Natural killer cell (primary cell): ENCODE data around the gene HARBI1. TPM values are rescaled to one million over a fixed set of nuclear protein-coding genes. Genes with fewer than 3 reads are reported as not detected.

Experiments
- ATAC-seq, 3 donors: fragments of 150-1000 bp in 2 of 3; fragments of 200-7000 bp in 1 of 3; cut with Tn5 transposase; 1 replicate in 1 of 3; 2 replicates in 2 of 3; pipeline ENCODE4 v1.10.0; 2021; ENCODE audit warnings: mild to moderate bottlenecking in 2 of 3, moderate library complexity in 2 of 3
- DNase-seq, 2 donors: peaks; one replicate each; pipeline versions ENCODE4 v3.0.0 to v3.0.0-alpha.2; 2013 to 2021; ENCODE audit warnings: mixed read lengths in 1 of 2
- H3K27ac ChIP-seq: one replicate; pipeline ENCODE4 v1.5.1; 2013; ENCODE audit warnings: mild to moderate bottlenecking, low read length
- H3K27me3 ChIP-seq: one replicate; pipeline ENCODE4 v1.6.1; 2013; ENCODE audit warnings: low read length; ENCODE audit not compliant: control insufficient read depth, insufficient read depth
- H3K36me3 ChIP-seq: one replicate; pipeline ENCODE4 v1.6.1; 2013; ENCODE audit warnings: low read length; ENCODE audit not compliant: control insufficient read depth, insufficient read depth
- H3K4me1 ChIP-seq: one replicate; pipeline ENCODE4 v1.6.1; 2013; ENCODE audit warnings: low read length; ENCODE audit not compliant: control insufficient read depth, insufficient read depth
- H3K4me3 ChIP-seq: one replicate; pipeline ENCODE4 v1.5.1; 2013; ENCODE audit warnings: low read length
- H3K9me3 ChIP-seq: one replicate; pipeline ENCODE4 v1.6.1; 2013; ENCODE audit warnings: low read length; ENCODE audit not compliant: control insufficient read depth, insufficient read depth
- H3K27ac Mint-ChIP-seq, 2 donors: one replicate each; pipeline ENCODE4 v1.8.0; 2022; ENCODE audit warnings: mild to moderate bottlenecking in 2 of 2, mixed read lengths in 2 of 2, moderate library complexity in 1 of 2
- H3K27me3 Mint-ChIP-seq, 2 donors: one replicate each; pipeline ENCODE4 v1.8.0; 2022; ENCODE audit warnings: low read depth in 2 of 2, mixed read lengths in 2 of 2
- H3K36me3 Mint-ChIP-seq: one replicate; pipeline ENCODE4 v1.8.0; 2022; ENCODE audit warnings: mixed read lengths
- H3K4me1 Mint-ChIP-seq, 2 donors: one replicate each; pipeline ENCODE4 v1.8.0; 2022; ENCODE audit warnings: mixed read lengths in 2 of 2
- H3K4me3 Mint-ChIP-seq: one replicate; pipeline ENCODE4 v1.8.0; 2022; ENCODE audit warnings: mild to moderate bottlenecking, moderate library complexity, mixed read lengths
- H3K9me3 Mint-ChIP-seq, 2 donors: one replicate each; pipeline ENCODE4 v1.8.0; 2022; ENCODE audit warnings: mixed read lengths in 2 of 2
- CTCF ChIP-seq: fragments of 200-600 bp; IDR thresholded peaks from one replicate; pipeline ENCODE4 v1.8.0; 2022; ENCODE audit warnings: antibody characterized with exemption
- WGBS: methylation state at CpG from one replicate; pipeline ENCODE4 v1.1.7; 2013; ENCODE audit warnings: missing lambda C conversion rate; ENCODE audit not compliant: insufficient coverage; 5-methylcytosine and 5-hydroxymethylcytosine counted together
- intact Hi-C: fragments of 100-400 bp; cut with micrococcal nuclease; formaldehyde crosslinking; loops from one replicate; pipeline ENCODE4 v1.14.2; 2022
- total RNA-seq, 4 donors: library from RNA; stranded (reverse); fragments of 120-200 nt in 1 of 4; gene quantifications; one replicate each; pipeline versions ENCODE4 v1.2.3 to v1.2.4, GENCODE V29; 2013 to 2022

The HARBI1 gene
- total RNA-seq, 3 donors from 2014 or later (not counting 1 experiment from before 2014, with no cell fraction given): 9.9 to 16.8 (median 12.7) TPM

GRCh38 chr11:46607516-46607915, 9.5 kb downstream of the HARBI1 start:
- 93% methylated on average over 1 of the region's 1 CpG for WGBS
- DNase-seq (no peak), ATAC-seq (no peak)
- Mint-ChIP-seq H3K4me3 (no peak overlapping the region), H3K9me3 (no peaks in the 10 kb centered on the region), H3K27ac (no peak overlapping the region), H3K36me3 (no peaks in the 10 kb centered on the region), H3K4me1 (peaks cover 13 to 14% of the 10 kb centered on the region in 2 donors), H3K27me3 (no peaks in the 10 kb centered on the region)
- peaks cover 6% of the 10 kb centered on the region for H3K36me3 ChIP-seq
- intact Hi-C loops: no loop called here
- no peaks in the 10 kb centered on the region for H3K27me3 ChIP-seq
- no peaks in the 10 kb centered on the region for H3K4me1 ChIP-seq
- no peaks in the 10 kb centered on the region for H3K9me3 ChIP-seq
- H3K4me3 ChIP-seq: no peak overlapping the region
- no peak overlapping the region for H3K27ac ChIP-seq
- no peak for TF ChIP-seq CTCF

- no peaks in the 10 kb centered on the region for H3K9me3 ChIP-seq
- H3K4me3 ChIP-seq: no peak overlapping the region
- Mint-ChIP-seq H3K27me3 (no peaks in the 10 kb centered on the region), H3K9me3 (no peaks in the 10 kb centered on the region), H3K4me1 (peaks cover 5 to 6% of the 10 kb centered on the region in 2 donors), H3K4me3 (no peak overlapping the region), H3K27ac (no peak overlapping the region), H3K36me3 (no peaks in the 10 kb centered on the region)
- peaks cover 6% of the 10 kb centered on the region for H3K36me3 ChIP-seq
- no peak overlapping the region for H3K27ac ChIP-seq
- ATAC-seq (no peak), DNase-seq (no peak)
- no peaks in the 10 kb centered on the region for H3K27me3 ChIP-seq
- 81% methylated on average over 1 of the region's 1 CpG for WGBS
- no peak for TF ChIP-seq CTCF
- intact Hi-C loops: no loop called here
- H3K4me1 ChIP-seq: no peaks in the 10 kb centered on the region
Measured at GRCh38 chr11:46604796-46605195, 12.2 kb downstream of the HARBI1 start.

GRCh38 chr11:46603704-46604308, 13.2 kb downstream of the HARBI1 start:
- no peak for DNase-seq

More at GRCh38 chr11:46603704-46604308, 13.2 kb downstream of the HARBI1 start:
- Mint-ChIP-seq H3K36me3 (no peaks in the 10 kb centered on the region), H3K9me3 (no peaks in the 10 kb centered on the region), H3K27me3 (no peaks in the 10 kb centered on the region), H3K4me1 (peaks cover 5 to 6% of the 10 kb centered on the region in 2 donors), H3K4me3 (no peak overlapping the region), H3K27ac (no peak overlapping the region)
- no peak for TF ChIP-seq CTCF
- Histone ChIP-seq H3K36me3 (peaks cover 6% of the 10 kb centered on the region), H3K4me1 (no peaks in the 10 kb centered on the region), H3K9me3 (no peaks in the 10 kb centered on the region), H3K27ac (no peak overlapping the region), H3K4me3 (no peak overlapping the region), H3K27me3 (no peaks in the 10 kb centered on the region)
- no peak for ATAC-seq
- WGBS: 87% methylated on average over 15 of the region's 15 CpGs
- intact Hi-C loops: no loop called here
